Transverse colon (tissue), 3 donors: ENCODE data around the gene NFKB2.

ENCODE experiments used
- CTCF ChIP-seq, 5 experiments: fragments of 200-600 bp in 3 of 5; fragments of 450-650 bp in 2 of 5; sonication (generic) in 3 of 5; IDR thresholded peaks; 1 replicate in 2 of 5; 2 replicates in 3 of 5; pipeline ENCODE4 v1.5.1; 2016 to 2017; ENCODE audit warnings: antibody characterized with exemption in 5 of 5, inconsistent platforms in 3 of 5, mild to moderate bottlenecking in 2 of 5, moderate library complexity in 1 of 5
- EP300 ChIP-seq: sonication (generic); formaldehyde crosslinking; IDR thresholded peaks from one replicate; pipeline ENCODE4 v1.6.1; 2017; ENCODE audit warnings: antibody characterized with exemption, low read depth

GRCh38 chr10:102433619-102434046 lies 38.1 kb downstream of the NFKB2 start:
- no peak for TF ChIP-seq CTCF (IDR thresholded peaks at IDR 0.05)
- TF ChIP-seq EP300 = no peak
